ENCODE results near the gene STAG1. TPM values are rescaled to one million over a fixed set of nuclear protein-coding genes. Genes with fewer than 3 reads are reported as not detected.
"Not testable (repeated sequence)": the region's sequence is repeated elsewhere in the genome, so short reads cannot be mapped to it uniquely, and the experiment has no call there.

The STAG1 gene
- total RNA-seq, 1 experiment from 2014 or later: 43.7 TPM

GRCh38 chr3:136667081-136667480 is 85.1 kb downstream of the STAG1 start:
- H3K27ac ChIP-seq (ENCODE audit: low read length): no peak overlapping the region
- no peaks in the 10 kb centered on the region for H3K27me3 ChIP-seq (ENCODE audit: control insufficient read depth, insufficient read depth, low read length)
- POLR2A ChIA-PET: no interaction called here
- in situ Hi-C loops (cut with HindIII; ENCODE audit: low pct_unique_long_range_greater_than_20kb, low sequenced_read_pairs) (no loop called here), intact Hi-C loops (cut with micrococcal nuclease; ENCODE audit: unreplicated experiment) (no loop called here)
- DNase-seq (ENCODE audit: low read depth, low spot score) (no peak), ATAC-seq (no peak)
- no peak overlapping the region for H3K4me3 ChIP-seq (ENCODE audit: low read depth in 2 of 2, low read length in 2 of 2)
- CTCF ChIA-PET: interaction anchor here (0.7 kb wide), 1 partner anchor 222 kb away, joined by 4 read pairs; no protein-coding TSS in a partner anchor
- no TSS peak for BruUV-seq (replicated peaks)
- no peaks in the 10 kb centered on the region for H3K36me3 ChIP-seq (ENCODE audit: control insufficient read depth, insufficient read depth, low read length)
- no peaks in the 10 kb centered on the region for H3K9me3 ChIP-seq (ENCODE audit: control insufficient read depth, insufficient read depth, low read depth, low read length)
- H3K4me1 ChIP-seq (ENCODE audit: control insufficient read depth, insufficient read depth, low read length): no peaks in the 10 kb centered on the region
- TF ChIP-seq POLR2AphosphoS5 (IDR thresholded peaks at IDR 0.05; ENCODE audit: low read depth, low read length): no peak
- TF ChIP-seq TCF7L2 (IDR thresholded peaks at IDR 0.05; ENCODE audit: low read depth, low read length): no peak
- no peak for TF ChIP-seq CTCF (IDR thresholded peaks at IDR 0.05)
- TF ChIP-seq SIN3A (IDR thresholded peaks at IDR 0.05; ENCODE audit: borderline replicate concordance, insufficient read depth, low read depth, low read length): no peak
- TF ChIP-seq REST (IDR thresholded peaks at IDR 0.05; ENCODE audit: insufficient read depth in 1 of 2, low read depth in 2 of 2, low read length in 1 of 2): no peak

- H3K4me3 ChIP-seq (ENCODE audit: low read depth in 2 of 2, low read length in 2 of 2); H3K27ac ChIP-seq (ENCODE audit: low read length); BruUV-seq (replicated peaks); H3K27me3 ChIP-seq (ENCODE audit: control insufficient read depth, insufficient read depth, low read length); H3K9me3 ChIP-seq (ENCODE audit: control insufficient read depth, insufficient read depth, low read depth, low read length); in situ Hi-C loops (cut with HindIII; ENCODE audit: low pct_unique_long_range_greater_than_20kb, low sequenced_read_pairs); H3K4me1 ChIP-seq (ENCODE audit: control insufficient read depth, insufficient read depth, low read length); H3K36me3 ChIP-seq (ENCODE audit: control insufficient read depth, insufficient read depth, low read length); ATAC-seq; DNase-seq (ENCODE audit: low read depth, low spot score); intact Hi-C loops (cut with micrococcal nuclease; ENCODE audit: unreplicated experiment): not testable (repeated sequence)
- ChIA-PET CTCF (interaction anchor here (0.5 kb wide), 1 partner anchor 13 kb away, joined by 4 read pairs; no protein-coding TSS in a partner anchor), POLR2A (interaction anchor here (0.6 kb wide), 2 partner anchors 43 to 62 kb away, joined by 4 to 5 read pairs; no protein-coding TSS in a partner anchor)
Observed at GRCh38 chr3:136666301-136666700, 85.9 kb downstream of the STAG1 start.

- CTCF ChIA-PET: no interaction called here
- H3K36me3 ChIP-seq (ENCODE audit: control insufficient read depth, insufficient read depth, low read length): no peaks in the 10 kb centered on the region
- no peak for TF ChIP-seq TCF7L2 (IDR thresholded peaks at IDR 0.05; ENCODE audit: low read depth, low read length)
- POLR2A ChIA-PET: no interaction called here
- ATAC-seq (no peak), DNase-seq (ENCODE audit: low read depth, low spot score) (no peak)
- H3K4me1 ChIP-seq (ENCODE audit: control insufficient read depth, insufficient read depth, low read length): no peaks in the 10 kb centered on the region; the same call in 1 of the 2 replicates
- in situ Hi-C loops (cut with HindIII; ENCODE audit: low pct_unique_long_range_greater_than_20kb, low sequenced_read_pairs): no loop called here
- no TSS peak for BruUV-seq (replicated peaks)
- intact Hi-C loops (cut with micrococcal nuclease; ENCODE audit: unreplicated experiment): no loop called here
- H3K9me3 ChIP-seq (ENCODE audit: control insufficient read depth, insufficient read depth, low read depth, low read length): no peaks in the 10 kb centered on the region
- H3K27ac ChIP-seq (ENCODE audit: low read length): no peak overlapping the region
- H3K4me3 ChIP-seq (ENCODE audit: low read depth in 2 of 2, low read length in 2 of 2): no peak overlapping the region
- H3K27me3 ChIP-seq (ENCODE audit: control insufficient read depth, insufficient read depth, low read length): no peaks in the 10 kb centered on the region
Observed at GRCh38 chr3:136664771-136665170, 87.4 kb downstream of the STAG1 start.

All from Panc1 (cell line).